T-helper 22 cell (primary cell): ENCODE measurements around the gene MUC21.
"Not testable (repeated sequence)": the region's sequence is repeated elsewhere in the genome, so short reads cannot be mapped to it uniquely, and the experiment has no call there.

Experiments
- DNase-seq: peaks from one replicate; pipeline ENCODE4 v3.0.0-alpha.2; 2020; ENCODE audit warnings: low read depth

The MUC21 gene

GRCh38 chr6:31009731-31010130 lies 26.2 kb downstream of the MUC21 start:
- DNase-seq, result no peak

- DNase-seq, result no peak
Observed at GRCh38 chr6:31010393-31011060, 27.0 kb downstream of the MUC21 start, which contains the start of gene MUC22. TSS of gene MUC22 (plus strand) at chr6:31010474. CDS start at chr6:31010707, 233 bp downstream.

- DNase-seq, result no peak
Observed at GRCh38 chr6:31011153-31011552, 27.6 kb downstream of the MUC21 start.

GRCh38 chr6:31016659-31017299 lies 33.3 kb downstream of the MUC21 start:
- no peak for DNase-seq

GRCh38 chr6:31017436-31017835 lies 33.9 kb downstream of the MUC21 start:
- DNase-seq, result not testable (repeated sequence)

- DNase-seq, result no peak
Observed at GRCh38 chr6:31020057-31020456, 36.5 kb downstream of the MUC21 start.

GRCh38 chr6:31020631-31021255 lies 37.2 kb downstream of the MUC21 start:
- not testable (repeated sequence) for DNase-seq

- not testable (repeated sequence) for DNase-seq
Observed at GRCh38 chr6:31021705-31022531, 38.4 kb downstream of the MUC21 start.

- DNase-seq, result no peak
Observed at GRCh38 chr6:31025595-31025994, 42.1 kb downstream of the MUC21 start.

- no peak for DNase-seq
Observed at GRCh38 chr6:31031095-31031494, 47.6 kb downstream of the MUC21 start.

GRCh38 chr6:31033075-31033474 lies 49.6 kb downstream of the MUC21 start:
- DNase-seq, result no peak

- DNase-seq, result no peak
Observed at GRCh38 chr6:31035862-31036497, 52.5 kb downstream of the MUC21 start.

- DNase-seq, result no peak
Observed at GRCh38 chr6:31037169-31037568, 53.7 kb downstream of the MUC21 start.

GRCh38 chr6:31037682-31038081 lies 54.2 kb downstream of the MUC21 start:
- DNase-seq, result no peak

- no peak for DNase-seq
Observed at GRCh38 chr6:31038559-31038958, 55.0 kb downstream of the MUC21 start.
